Heart left ventricle (tissue), 13 donors: ENCODE measurements around the gene CPM.

ENCODE experiments used
- POLR2A ChIP-seq, 2 donors: fragments of 450-650 bp; IDR thresholded peaks; one replicate each; pipeline ENCODE4 v1.6.1; 2017; ENCODE audit warnings: antibody characterized with exemption in 2 of 2, mild to moderate bottlenecking in 2 of 2, moderate library complexity in 2 of 2
- TF ChIP-seq, protein P1 (sequence below), 12 donors: fragments of 200-600 bp; sonication (generic) in 4 of 12; IDR thresholded peaks; one replicate each; pipeline versions ENCODE4 v1.5.0 to v1.8.0; 2018 to 2022; ENCODE audit warnings: antibody characterized with exemption in 12 of 12, mild to moderate bottlenecking in 5 of 12
- donor health status: ischemic (EF 13 %, LVEDD 7.1; RV severe dilation, severe dysfunction).
- donor health status: DM: no; HTN: yes; CAD: no.
- donor health status: DM: no; HTN: no; CAD: no.
- donor health status: ischemic (EF 25% LVEDD 6.9; RV normal size, moderate dysfunction).
- donor health status: ischemic (EF 25% LVEDD 5.7; RV mildly dilated, moderate dysfunction).
- donor health status: ischemic (EF 35%, LVEDD 5.7; RV mildly dilated, moderate dysfunction).
- donor health status: nonischemic (EF 11% LVEDD 7.7; RV severe dilation, severe dysfunction).
- donor health status: DM: yes; HTN: yes; CAD: no.
- donor health status: PGD.
- donor health status: ischemic (EF 29% LVEDD 5.4; RV normal size, mild dysfunction).
- donor health status: nonischemic (EF 23%, LVEDD 6.1; RV moderate dilation, normal function).

DNA sequence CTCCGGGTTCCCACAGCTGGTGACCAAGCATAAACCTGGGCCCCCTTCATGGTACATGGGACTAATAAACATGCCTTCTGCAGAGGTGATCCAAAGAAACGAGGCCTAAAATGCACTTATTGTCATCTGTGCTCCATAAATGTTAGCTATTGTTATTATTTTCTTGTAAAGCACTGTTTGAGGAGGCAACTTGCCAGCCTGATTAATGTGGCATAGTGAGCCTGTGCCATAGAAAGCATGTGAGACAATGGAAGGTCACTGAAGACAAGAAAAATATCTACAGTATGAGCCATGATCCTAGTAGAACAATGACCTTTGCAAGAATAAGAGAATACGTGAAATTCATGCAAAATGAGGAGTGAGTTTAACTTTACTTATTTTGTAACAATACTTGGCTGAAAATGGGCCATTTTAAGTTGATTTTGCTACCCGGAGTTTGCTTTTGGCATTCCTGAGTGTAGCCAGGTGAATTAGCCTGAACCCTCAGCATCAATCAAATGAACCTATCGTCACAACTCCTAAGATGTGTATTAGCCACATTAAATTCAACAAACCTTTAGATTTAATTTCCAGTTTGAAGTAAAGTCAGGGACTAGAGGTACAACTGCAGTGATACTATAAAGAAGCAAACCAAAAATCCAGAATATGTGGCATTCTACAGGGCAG, 52.2 kb downstream of the CPM start:
- TF ChIP-seq, protein P1, sequence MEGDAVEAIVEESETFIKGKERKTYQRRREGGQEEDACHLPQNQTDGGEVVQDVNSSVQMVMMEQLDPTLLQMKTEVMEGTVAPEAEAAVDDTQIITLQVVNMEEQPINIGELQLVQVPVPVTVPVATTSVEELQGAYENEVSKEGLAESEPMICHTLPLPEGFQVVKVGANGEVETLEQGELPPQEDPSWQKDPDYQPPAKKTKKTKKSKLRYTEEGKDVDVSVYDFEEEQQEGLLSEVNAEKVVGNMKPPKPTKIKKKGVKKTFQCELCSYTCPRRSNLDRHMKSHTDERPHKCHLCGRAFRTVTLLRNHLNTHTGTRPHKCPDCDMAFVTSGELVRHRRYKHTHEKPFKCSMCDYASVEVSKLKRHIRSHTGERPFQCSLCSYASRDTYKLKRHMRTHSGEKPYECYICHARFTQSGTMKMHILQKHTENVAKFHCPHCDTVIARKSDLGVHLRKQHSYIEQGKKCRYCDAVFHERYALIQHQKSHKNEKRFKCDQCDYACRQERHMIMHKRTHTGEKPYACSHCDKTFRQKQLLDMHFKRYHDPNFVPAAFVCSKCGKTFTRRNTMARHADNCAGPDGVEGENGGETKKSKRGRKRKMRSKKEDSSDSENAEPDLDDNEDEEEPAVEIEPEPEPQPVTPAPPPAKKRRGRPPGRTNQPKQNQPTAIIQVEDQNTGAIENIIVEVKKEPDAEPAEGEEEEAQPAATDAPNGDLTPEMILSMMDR (IDR thresholded peaks at IDR 0.05) = no peak
- TF ChIP-seq POLR2A (IDR thresholded peaks at IDR 0.05) = no peak
